HG03460 (cell line): ENCODE data around the gene ZNF254.
"Not testable (repeated sequence)": the region's sequence is repeated elsewhere in the genome, so short reads cannot be mapped to it uniquely, and the experiment has no call there.

ENCODE experiments used
- ATAC-seq: cut with Tn5 transposase; IDR thresholded peaks from one replicate; pipeline ENCODE4 v1.9.1; 2021; ENCODE audit not compliant: unreplicated experiment

Gene ZNF254

DNA sequence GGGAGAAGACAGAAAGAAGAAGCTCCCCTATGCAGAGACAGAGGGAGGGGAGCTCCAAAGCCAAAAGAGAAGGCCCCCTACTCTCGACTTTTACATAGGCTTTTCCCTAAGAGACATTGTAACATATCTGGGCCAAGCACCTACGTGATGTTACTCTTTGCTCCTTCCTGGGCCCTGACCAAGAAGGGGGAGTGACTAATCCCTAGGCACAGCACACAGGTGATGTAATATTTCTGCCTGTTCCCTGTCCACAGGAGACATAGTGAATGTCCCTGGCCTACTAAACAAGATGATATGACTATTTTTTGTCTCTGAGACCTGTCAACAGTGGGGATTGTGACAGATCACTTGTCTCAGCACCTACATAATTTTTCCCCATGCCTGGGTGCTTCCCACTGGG, 15.9 kb upstream of the ZNF254 start:
- ATAC-seq, result no peak

DNA sequence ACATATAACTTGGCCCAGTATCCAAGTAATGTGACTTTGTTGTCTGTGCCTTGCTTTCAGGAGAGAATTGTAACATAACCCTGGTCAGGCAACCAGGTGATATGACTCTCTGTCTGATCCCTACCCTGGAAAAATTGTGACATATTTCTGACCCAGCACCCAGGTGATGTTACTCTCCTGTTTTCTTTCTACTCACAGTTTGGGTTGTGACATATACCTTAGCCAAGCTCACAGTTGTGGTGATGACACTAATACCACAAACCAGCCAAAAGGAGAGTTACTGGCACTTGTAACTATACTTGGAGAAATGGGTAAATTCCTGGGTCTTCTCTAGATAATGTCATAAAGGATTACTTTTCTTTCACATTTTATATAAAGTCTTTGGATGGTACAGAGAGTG, 14.3 kb upstream of the ZNF254 start:
- ATAC-seq, result no peak

DNA sequence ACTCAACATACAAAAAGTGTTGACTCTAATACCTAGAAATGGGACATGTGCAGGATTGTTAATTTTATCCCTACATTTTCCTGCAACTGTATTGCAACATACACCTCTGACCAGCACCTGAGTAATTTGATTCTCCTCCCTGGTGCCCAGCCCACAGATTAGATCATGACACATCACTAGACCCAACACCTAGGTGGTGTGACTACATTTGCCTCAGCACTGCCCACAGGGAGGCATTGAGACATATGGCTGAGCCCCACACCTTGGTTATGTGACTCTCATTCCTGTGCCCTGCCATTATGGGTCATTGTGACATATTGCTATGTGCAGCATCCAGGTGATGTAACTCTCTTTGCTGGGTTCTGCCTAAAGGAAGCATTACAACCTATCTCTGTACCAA, 13.2 kb upstream of the ZNF254 start:
- ATAC-seq, result no peak

DNA sequence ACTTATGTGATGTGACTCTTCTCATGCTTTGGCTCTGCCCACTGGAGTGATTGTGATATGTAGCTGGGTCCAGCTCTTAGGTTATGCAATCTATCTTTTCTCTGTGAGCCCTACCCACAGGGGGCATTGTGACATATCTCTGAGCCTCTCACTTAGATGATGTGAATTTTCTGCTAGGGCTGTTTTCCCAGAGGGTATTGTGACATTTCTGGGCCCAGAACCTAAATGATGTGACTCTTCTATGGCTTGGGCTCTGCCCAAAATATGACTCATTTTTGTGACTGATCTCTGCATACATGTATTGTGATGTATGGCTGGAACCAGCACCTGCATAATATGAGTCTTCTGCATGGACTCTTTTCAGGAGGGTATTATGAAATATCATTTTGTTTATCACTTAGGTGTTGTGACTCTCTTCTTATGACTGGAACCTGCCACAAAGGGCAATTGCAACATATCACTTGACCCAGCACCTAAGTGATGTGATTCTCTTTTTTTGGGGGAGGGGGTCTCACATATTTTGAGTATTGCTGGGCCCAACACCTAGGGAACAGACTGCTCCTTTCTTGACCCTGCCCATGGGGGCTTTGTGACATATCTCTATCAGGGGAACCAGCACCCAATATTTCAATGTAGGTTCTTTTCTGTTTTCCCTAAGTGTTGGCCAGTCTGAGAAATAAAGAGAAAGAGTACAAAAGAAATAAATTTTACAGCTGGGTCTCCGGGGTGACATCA, 12.1 kb upstream of the ZNF254 start:
- no peak for ATAC-seq

DNA sequence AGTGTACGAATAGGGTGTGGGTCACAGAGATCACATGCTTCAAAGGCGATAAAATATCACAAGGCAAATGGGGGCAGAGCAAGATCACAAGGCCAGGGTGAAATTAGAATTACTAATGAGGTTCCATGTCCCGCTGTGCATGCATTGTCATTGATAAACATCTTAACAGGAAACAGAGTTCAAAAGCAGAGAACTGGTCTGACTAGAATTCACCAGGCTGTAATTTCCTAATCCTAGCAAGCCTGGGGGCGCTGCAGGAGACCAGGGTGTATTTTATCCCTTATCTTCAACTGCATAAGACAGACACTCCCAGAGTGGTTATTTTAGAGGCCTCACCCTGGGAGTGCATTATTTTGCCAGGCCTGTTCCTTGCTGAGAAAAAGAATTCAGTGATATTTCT, 11.5 kb upstream of the ZNF254 start:
- not testable (repeated sequence) for ATAC-seq

DNA sequence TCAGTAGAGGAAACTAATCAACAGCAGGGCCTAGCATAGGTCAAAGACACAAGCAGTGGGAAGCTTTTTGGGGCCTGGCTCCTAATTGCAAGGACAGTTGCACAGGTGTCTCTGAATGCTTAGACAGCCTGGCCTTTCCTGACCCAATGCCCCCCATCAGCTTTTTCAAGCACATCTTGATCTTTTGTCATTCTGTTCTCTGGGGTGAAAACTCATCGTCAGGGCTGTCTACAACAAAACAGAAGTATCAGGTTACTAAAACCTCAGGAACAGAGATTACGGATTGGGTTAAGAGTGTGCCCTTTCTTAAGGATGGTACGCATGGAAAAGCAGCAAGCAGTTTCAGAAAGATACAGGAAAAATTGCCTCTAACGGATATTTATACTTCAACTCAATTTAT, 8.3 kb upstream of the ZNF254 start:
- ATAC-seq, result no peak

DNA sequence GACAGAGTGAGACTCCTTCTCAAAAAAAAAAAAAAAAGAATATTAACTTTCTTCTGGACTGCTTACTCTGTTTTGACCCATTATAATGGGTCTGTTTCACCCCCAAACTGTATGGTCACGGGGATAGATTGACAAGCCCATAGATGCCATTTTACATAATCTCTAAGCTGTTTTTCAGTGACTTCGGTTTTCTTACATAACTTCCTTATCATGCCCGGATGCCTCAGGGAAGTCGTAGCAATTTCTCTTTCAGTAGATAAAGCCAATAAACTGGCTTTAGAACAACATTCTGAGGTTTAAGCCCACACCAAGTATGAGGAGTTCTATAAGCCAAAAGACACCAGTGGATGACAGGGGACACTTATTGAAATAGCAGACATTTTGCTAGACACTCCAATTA, 5.9 kb upstream of the ZNF254 start:
- no peak for ATAC-seq

DNA sequence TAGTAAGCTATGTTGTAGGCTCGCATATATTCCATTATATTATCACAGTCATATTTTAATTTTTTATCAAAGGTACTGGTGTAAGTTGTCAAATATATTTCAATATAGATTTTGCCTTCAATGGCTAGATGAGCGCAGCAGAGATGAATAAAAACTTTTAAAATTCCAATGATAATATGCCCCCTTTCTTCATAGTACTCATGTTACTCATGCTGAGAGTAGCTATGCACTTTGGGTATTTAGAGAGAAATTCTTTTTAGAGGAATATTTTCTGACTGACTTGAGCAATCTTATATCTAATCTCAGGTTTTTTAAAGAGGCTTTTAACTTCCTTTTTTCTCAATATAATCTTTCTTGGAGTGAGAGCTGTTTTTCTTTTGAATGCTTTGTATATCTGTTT, 11.4 kb downstream of the ZNF254 start:
- ATAC-seq, result no peak

DNA sequence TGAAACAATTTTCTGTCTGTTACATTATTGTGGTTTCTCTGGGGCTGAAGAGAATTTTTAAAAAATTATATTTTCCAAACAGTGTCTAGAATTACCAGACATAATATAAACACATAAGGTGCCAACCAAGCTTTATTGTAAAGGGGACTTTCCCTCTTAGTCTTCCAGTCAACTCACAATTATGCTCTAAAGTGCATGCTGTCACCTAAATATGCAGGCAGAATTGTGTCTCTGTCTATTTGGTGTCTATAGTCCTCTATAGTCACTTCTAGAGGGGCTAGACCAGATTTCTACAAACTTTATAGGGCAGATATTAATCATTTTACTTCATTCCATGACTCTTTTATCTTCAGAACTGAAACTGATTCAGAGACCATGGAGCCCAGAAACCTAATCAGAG, 12.8 kb downstream of the ZNF254 start:
- no peak for ATAC-seq

DNA sequence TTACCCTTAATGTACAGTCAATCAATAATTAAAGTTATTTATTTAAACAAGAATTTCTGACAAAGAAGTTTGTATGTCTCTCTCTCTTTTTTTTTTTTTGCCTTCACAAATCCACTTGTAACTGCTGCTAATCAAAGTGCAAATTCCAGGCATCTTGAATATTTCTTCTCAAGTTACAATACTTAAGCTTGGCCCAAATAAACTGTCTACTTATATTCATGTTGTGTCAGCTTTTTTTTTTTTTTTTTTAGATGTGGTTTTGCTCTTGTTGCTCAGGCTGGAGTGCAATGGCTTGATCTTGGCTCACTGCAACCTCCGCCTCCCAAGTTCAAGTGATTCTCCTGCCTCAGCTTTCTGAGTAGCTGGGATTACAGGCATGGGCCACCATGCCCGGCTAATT, 13.6 kb downstream of the ZNF254 start:
- not testable (repeated sequence) for ATAC-seq

DNA sequence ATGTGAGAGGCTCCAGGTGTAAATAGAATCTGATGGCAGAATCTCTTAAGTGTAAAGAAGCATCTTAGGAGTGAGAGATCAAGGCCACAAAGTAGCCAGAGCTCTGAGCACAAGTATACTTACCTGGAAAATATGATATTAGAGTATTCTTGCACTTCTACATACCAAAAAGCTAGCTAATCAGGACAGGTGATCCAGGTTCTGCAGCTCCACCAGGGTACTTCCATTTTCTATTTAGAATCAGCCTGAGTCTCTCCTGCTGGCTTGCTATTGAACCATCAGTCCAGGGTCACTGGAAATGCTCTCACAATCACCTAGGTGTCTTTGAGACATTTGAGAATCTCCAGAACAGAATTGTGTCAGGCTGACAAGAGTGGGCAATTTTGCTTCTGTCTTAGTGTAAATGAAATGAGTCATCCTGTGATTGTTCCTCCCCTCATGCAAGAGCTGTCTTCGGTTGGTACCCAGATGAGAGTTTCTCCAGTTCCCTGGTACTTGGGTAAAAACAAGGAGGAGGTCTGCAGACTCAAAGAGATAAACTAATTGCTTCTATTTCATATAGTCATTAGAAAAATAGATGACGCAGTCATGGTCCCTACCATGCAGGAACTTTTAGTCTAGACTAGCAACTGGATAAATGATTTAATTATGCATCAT, 14.6 kb downstream of the ZNF254 start:
- no peak for ATAC-seq

DNA sequence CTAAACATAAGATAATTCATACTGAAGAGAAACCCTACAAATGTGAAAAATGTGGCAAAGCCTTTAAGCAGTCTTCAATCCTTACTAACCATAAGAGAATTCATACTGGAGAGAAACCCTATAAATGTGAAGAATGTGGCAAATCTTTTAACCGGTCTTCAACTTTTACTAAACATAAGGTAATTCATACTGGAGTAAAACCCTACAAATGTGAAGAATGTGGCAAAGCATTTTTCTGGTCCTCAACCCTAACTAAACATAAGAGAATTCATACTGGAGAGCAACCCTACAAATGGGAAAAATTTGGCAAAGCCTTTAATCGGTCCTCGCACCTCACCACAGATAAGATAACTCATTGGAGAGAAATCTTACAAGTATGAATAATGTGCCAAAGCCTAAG, 40.6 kb downstream of the ZNF254 start:
- ATAC-seq, result no peak

DNA sequence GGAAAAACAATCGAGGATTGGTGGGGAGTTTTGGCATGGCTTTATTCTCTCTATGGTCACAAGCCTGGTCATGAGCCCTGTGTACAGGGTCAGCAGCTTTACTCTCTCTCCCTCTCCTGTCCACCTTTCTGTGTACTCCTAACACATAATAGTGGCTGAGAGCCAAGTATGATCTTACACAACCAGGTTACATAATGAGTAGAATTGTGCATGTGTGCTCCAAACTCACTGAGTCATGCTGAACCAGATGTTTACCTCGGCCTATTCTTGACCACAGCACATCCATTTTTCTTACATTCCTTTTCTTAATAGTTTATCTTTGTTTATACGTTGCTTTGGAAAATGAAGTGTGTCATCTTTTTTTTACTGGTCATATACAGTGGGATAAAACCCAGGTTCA, 53.1 kb downstream of the ZNF254 start:
- no peak for ATAC-seq

DNA sequence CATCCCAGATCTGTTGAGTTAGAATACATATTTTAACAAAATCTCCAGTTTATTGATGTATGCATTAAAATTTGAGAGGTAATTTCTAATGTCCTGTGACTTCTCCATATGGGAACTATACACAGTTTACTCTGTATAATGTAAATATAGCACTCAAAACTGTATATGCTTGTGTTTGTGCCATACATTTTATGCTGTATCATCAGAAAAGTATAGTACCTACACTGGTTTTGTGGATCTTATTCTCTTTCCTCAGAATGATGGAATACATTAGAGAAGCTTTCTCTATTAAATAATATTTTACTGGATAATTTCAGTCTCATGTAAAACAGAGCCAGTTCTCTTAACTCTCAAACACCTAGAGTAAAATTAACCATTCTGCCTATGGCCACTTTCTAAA, 53.6 kb downstream of the ZNF254 start:
- ATAC-seq, result no peak

DNA sequence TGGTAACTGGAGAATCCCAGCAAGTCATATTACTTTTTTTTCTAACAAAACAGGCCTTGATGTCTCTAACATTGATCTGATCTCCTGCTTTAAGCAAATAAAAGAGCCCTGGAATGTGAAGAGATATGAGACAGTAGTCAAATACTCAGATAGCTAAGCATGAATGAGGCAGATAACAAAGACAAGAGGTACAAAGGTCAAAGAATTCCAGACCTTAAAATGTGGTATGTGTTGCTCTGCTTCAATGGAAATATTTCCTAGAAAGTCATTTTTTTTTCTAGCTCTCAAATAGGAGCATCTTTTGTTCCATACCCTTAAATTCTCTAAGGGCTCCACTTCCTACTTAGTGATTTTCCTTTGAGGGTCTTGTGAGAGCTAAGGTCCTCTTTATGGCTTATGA, 54.6 kb downstream of the ZNF254 start:
- no peak for ATAC-seq

DNA sequence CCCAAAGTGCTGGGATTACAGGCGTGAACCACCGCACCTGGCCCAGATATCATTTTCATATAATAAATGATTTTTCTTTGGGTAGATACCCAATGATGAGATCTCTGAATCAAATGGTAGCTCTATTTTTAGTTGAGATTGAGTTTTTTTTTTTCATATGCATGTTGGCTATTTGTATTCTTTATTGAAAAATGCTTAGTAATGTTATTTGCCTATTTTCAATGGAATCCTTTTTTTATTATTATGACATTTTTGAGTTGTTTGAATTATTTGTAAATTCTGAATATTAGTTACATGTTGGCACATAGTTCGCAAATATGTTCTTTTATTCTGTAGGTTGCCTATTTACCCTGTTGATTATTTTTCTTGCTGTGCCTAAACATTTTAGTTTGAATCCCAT, 55.8 kb downstream of the ZNF254 start:
- no peak for ATAC-seq

DNA sequence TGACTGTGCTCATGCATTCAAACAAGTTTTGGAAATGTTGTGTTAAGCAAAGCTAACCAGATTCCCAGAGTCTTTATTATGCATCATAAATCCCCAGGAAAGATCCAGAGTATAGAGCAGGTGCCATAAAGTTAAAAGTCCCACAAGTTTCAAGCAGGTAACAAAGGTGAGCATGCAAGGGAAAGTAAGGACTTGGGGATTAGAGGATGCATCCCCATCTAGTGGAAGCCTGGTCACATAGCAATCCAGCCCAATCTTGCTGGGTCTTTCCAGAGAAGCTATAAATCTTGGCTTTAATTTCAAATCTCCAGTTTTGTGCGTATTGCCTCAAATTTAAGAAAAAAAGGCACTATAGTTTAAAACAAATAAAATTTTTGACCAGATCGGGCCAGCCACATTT, 72.7 kb downstream of the ZNF254 start:
- ATAC-seq, result no peak

DNA sequence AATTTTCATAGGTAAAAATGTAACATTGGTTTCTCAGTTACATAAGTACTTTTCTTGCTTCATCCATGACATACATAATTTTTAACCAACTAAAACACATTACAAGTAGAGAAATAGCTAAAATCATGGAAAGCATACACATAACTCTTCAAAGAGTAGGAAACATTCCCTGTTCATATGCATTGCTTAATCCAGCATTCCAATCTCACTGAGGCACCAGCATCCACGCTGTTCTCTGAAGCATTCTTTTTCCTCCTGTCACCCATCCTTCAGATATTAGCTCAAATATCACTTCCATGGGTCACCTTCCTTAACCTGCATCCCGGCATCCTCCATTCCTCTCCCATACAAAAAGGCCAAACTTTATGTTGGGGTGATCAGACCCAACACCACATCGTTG, 79.1 kb downstream of the ZNF254 start:
- ATAC-seq, result no peak

DNA sequence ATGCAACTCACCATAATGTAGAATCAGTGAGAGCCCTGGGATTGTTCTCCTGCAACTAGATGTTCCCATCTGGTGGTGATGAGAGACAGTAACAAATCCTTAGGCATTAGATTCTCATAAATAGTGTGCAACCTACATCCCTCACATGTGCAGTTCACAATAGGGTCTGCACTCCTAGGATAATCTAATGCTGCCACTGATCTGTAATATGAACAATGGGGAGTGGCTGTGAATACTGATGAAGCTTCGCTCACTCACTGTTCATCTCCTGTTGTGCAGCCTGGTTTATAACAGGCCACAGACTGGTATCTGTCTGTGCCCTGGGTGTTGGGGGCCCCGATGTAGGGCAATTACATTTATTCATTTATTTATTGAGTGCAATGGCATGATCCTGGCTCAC, 86.9 kb downstream of the ZNF254 start:
- no peak for ATAC-seq

DNA sequence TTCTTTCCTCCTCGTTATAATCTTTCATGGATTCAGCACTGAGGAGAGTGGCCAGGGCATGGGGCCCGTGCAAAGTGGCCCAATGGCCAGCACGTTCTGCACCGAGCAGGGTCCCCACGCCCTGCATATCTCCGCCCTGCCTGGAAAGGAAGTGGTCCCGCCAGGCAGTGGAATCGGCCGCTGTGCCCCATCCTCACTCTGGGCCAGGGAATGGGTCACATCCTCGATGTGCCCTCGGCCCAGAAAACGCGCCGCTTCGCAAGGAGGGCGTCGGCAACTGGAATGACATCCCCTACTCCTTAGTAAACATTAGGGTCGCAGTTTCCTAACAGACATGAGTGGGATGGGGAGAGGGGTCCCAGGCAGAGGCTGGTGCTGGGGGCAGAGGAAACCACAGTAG, 90.7 kb downstream of the ZNF254 start:
- no peak for ATAC-seq

DNA sequence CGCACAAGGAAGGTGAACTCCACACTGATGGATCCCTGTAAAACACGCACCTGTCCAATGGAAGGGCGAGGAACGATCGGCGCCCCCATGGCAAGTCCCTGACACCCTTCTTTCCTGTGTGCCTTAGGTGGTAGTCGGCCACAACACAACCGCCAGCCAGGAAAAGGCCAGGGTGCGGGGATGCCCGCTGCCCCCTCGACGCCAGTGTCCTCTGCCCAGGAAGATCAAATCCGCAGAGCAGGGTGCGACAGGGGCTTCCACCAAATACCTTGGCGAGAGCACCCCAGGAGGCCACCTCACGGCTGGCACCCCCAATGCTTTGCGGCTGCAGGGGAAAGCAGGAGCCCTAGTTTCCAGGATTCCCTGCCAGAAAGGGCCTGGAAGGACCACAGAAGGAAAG, 91.2 kb downstream of the ZNF254 start:
- ATAC-seq, result no peak
